Bronchial smooth muscle cell (primary cell): Measurements from ENCODE around the gene MYOF. TPM values are rescaled to one million over a fixed set of nuclear protein-coding genes. Genes with fewer than 3 reads are reported as not detected.

Source experiments
- total RNA-seq: library from RNA; depleted of rRNA; stranded (reverse); fragments of >200 nt; gene quantifications from 2 replicates; pipeline ENCODE4 v1.2.1, GENCODE V29; 2014

Gene MYOF
- 108 and 184 TPM in 2 replicates for total RNA-seq

GRCh38 chr10:93482145-93482834 is at the start of gene MYOF:
Gene MYOF, minus strand, starts transcription at chr10:93482334. Its CDS starts 140 bp downstream, at chr10:93482194.

DNA sequence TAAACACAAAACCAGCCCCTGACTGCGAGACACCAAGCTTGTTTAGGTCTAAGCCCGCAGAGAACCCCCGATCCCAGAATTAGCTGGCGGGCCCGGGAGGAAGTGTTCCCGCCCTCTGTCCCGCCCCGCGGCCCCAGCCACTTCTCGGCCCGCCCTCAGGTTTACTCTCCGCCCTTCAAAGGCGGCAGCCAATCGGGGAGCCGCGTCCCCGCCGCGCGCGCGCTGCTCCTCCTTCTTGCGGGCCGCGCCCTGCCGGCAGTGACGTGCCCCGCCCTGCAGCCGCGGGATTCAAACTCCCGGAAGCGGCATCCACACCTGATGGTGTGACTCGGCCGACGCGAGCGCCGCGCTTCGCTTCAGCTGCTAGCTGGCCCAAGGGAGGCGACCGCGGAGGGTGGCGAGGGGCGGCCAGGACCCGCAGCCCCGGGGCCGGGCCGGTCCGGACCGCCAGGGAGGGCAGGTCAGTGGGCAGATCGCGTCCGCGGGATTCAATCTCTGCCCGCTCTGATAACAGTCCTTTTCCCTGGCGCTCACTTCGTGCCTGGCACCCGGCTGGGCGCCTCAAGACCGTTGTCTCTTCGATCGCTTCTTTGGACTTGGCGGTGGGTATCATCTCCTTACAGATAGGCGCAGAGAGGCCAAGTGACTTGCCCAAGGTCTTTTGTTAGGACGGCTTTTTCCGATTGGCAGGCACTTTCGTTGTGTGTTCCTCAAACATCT is 14.3 kb upstream of the MYOF start, which contains the start of gene CEP55:
Gene CEP55, plus strand, starts transcription at position 291 of the 720 bp plus-strand sequence. CDS start 3,440 bp downstream, outside the sequence.

Other genes with a start within 250 kb of the MYOF start
- gene CEP55, start 14.3 kb upstream of the MYOF start, total RNA-seq, result 0.94 and 4.6 TPM in 2 replicates
- not detected in 2 replicates for gene FFAR4, start 84.3 kb upstream of the MYOF start, total RNA-seq
- gene RBP4, start 118.9 kb upstream of the MYOF start, total RNA-seq, result 0.17 TPM in 1 of 2 replicates, not detected in the other
- not detected in 2 replicates for gene PDE6C, start 130.2 kb upstream of the MYOF start, total RNA-seq
- gene FRA10AC1, start 220.3 kb upstream of the MYOF start, total RNA-seq, result 3.7 and 6.1 TPM in 2 replicates